Neutrophil (primary cell): ENCODE measurements around the gene OAS1.

Source experiments
- H3K27ac ChIP-seq: fragments of 200-600 bp; sonication (generic); 2 replicates; pipeline ENCODE4 v1.5.1; 2016; ENCODE audit warnings: mild to moderate bottlenecking, moderate library complexity
- H3K27me3 ChIP-seq: fragments of 200-600 bp; sonication (generic); 2 replicates; pipeline ENCODE4 v1.6.0; 2016; ENCODE audit warnings: mild to moderate bottlenecking
- H3K36me3 ChIP-seq: fragments of 200-600 bp; sonication (generic); 2 replicates; pipeline ENCODE4 v1.5.1; 2017
- H3K4me1 ChIP-seq, 2 experiments: fragments of 200-600 bp in 1 of 2; sonication (generic) in 1 of 2; 1 replicate in 1 of 2; 2 replicates in 1 of 2; pipeline versions ENCODE4 v1.5.1 to v1.6.1; 2013 to 2016; ENCODE audit warnings: low read depth in 1 of 2, low read length in 1 of 2, mild to moderate bottlenecking in 1 of 2, moderate library complexity in 1 of 2; ENCODE audit not compliant: control insufficient read depth in 1 of 2, insufficient read depth in 1 of 2
- H3K4me3 ChIP-seq, 2 experiments: fragments of 200-600 bp in 1 of 2; sonication (generic) in 1 of 2; 1 replicate in 1 of 2; 2 replicates in 1 of 2; pipeline ENCODE4 v1.5.1; 2013 to 2016; ENCODE audit warnings: low read depth in 1 of 2, low read length in 1 of 2, mild to moderate bottlenecking in 1 of 2, moderate library complexity in 1 of 2
- H3K9me3 ChIP-seq: fragments of 200-600 bp; sonication (generic); 2 replicates; pipeline ENCODE4 v1.5.1; 2016
- TF ChIP-seq, protein P1 (sequence below): fragments of 200-600 bp; sonication (generic); IDR thresholded peaks from 2 replicates; pipeline ENCODE4 v1.5.1; 2016; ENCODE audit warnings: antibody characterized with exemption

OAS1 gene

DNA sequence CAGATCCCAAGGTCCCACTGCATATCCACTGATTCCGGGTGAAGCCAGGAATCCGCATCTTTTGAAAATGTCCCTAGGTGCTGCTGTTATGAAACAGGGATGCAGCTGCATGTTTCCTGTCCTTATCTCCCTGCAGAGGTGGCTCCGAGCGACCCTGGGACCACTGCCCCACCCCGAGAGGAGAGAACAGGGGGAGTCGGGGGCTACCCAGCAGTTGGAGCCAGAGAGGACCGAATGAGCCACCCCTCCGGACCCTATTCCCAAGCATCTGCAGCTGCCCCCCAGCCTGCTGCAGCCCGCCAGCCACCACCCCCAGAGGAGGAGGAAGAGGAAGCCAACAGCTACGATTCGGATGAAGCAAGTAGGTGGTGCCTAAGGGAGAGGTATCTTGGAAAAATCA, 30.3 kb upstream of the OAS1 start:
- H3K4me3 ChIP-seq, result no peak overlapping the region
- peaks cover 58% of the 10 kb centered on the region for H3K27me3 ChIP-seq
- TF ChIP-seq, protein P1, sequence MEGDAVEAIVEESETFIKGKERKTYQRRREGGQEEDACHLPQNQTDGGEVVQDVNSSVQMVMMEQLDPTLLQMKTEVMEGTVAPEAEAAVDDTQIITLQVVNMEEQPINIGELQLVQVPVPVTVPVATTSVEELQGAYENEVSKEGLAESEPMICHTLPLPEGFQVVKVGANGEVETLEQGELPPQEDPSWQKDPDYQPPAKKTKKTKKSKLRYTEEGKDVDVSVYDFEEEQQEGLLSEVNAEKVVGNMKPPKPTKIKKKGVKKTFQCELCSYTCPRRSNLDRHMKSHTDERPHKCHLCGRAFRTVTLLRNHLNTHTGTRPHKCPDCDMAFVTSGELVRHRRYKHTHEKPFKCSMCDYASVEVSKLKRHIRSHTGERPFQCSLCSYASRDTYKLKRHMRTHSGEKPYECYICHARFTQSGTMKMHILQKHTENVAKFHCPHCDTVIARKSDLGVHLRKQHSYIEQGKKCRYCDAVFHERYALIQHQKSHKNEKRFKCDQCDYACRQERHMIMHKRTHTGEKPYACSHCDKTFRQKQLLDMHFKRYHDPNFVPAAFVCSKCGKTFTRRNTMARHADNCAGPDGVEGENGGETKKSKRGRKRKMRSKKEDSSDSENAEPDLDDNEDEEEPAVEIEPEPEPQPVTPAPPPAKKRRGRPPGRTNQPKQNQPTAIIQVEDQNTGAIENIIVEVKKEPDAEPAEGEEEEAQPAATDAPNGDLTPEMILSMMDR, result no peak
- H3K27ac ChIP-seq, result no peak overlapping the region
- H3K36me3 ChIP-seq, result no peaks in the 10 kb centered on the region
- no peaks in the 10 kb centered on the region for H3K4me1 ChIP-seq
- H3K9me3 ChIP-seq, result no peaks in the 10 kb centered on the region

DNA sequence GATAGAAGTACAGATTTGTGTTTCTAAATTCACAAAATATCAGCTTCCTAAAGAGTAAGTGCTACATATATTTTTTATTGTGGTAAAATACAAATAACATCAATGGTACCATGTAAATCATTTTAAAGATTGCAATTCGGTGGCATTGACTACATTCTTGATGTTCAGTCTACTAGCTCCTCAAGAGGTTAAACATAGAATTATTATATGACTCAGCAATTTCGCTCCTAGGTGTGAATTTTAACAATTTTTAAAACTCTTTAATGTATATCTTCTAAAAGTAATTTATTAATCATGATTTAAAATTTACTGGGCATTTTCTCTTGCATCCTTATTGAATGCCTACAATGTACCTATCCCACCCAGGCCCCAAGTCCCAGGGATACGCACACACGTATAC, 29.8 kb upstream of the OAS1 start:
- TF ChIP-seq, protein P1, result no peak
- H3K27me3 ChIP-seq, result peaks cover 63% of the 10 kb centered on the region

GRCh38 chr12:112878488-112878887, 28.3 kb upstream of the OAS1 start:
- peaks cover 71% of the 10 kb centered on the region for H3K27me3 ChIP-seq
- TF ChIP-seq, protein P1, result no peak

More for the DNA sequence above, 29.8 kb upstream of the OAS1 start:
- Histone ChIP-seq H3K27ac (no peak overlapping the region), H3K9me3 (no peaks in the 10 kb centered on the region), H3K4me1 (no peaks in the 10 kb centered on the region), H3K4me3 (no peak overlapping the region), H3K36me3 (no peaks in the 10 kb centered on the region)

GRCh38 chr12:112879191-112879705, 27.5 kb upstream of the OAS1 start:
- H3K27me3 ChIP-seq, result peaks cover 71% of the 10 kb centered on the region
- TF ChIP-seq, protein P1, result no peak
- no peak overlapping the region for H3K27ac ChIP-seq
- no peak overlapping the region for H3K4me3 ChIP-seq
- no peaks in the 10 kb centered on the region for H3K4me1 ChIP-seq
- H3K36me3 ChIP-seq, result no peaks in the 10 kb centered on the region
- peaks cover 4% of the 10 kb centered on the region for H3K9me3 ChIP-seq

More at GRCh38 chr12:112878488-112878887, 28.3 kb upstream of the OAS1 start:
- H3K4me3 ChIP-seq, result no peak overlapping the region
- H3K4me1 ChIP-seq, result no peaks in the 10 kb centered on the region
- H3K9me3 ChIP-seq, result no peaks in the 10 kb centered on the region
- no peak overlapping the region for H3K27ac ChIP-seq
- no peaks in the 10 kb centered on the region for H3K36me3 ChIP-seq

DNA sequence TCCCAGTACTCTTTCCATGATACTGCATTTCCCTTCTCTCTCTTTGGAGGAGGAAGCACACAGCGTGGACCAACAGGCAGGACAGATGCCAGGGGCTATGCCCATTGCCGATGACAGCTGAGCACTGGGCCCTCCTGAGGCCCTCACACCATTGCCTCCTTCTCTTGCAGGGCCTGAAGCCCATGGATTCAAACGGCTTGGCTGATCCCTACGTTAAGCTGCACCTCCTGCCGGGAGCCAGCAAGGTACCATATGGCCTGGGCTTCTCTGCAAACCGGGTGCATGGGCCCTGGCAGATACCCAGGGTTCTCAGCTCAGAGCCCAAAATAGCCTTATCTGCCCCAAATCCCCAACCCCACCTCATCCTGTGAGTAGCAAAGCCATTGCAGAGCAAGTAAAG, 25.2 kb upstream of the OAS1 start:
- Histone ChIP-seq H3K36me3 (no peaks in the 10 kb centered on the region), H3K4me3 (no peak overlapping the region), H3K9me3 (peaks cover 16% of the 10 kb centered on the region), H3K4me1 (peaks cover 0 to 11% of the 10 kb centered on the region in 2 experiments), H3K27me3 (peaks cover 58% of the 10 kb centered on the region), H3K27ac (no peak overlapping the region)
- TF ChIP-seq, protein P1, result no peak
